ENCODE results near the gene SH2D6. TPM values are rescaled to one million over a fixed set of nuclear protein-coding genes. Genes with fewer than 3 reads are reported as not detected.
"Not testable (repeated sequence)": the region's sequence is repeated elsewhere in the genome, so short reads cannot be mapped to it uniquely, and the experiment has no call there.

The SH2D6 gene
- total RNA-seq, 1 donor from 2014 or later, result 4.9 TPM

DNA sequence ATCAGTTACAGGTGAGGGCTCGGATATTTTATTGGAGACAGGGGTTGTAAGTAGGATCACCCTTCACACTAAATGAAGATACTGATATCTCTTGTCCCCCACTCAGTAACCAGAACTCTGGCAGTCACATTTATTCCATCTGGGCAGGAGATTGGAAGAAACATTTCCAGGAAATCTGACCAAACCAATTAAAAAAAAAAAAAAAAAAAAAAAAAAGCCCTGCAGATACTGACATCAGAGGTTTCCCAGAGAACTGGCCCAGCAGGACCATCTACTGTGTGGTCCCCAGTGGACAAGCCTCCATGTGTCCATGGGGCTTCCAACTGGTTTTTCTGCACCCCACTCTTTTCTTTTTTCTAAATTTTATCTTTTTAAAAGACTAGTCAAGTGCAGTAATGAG is 41.3 kb downstream of the SH2D6 start:
- DNase-seq (ENCODE audit: low read depth), result no peak

GRCh38 chr2:85462322-85462721 is 43.8 kb downstream of the SH2D6 start:
- DNase-seq (ENCODE audit: low read depth), result no peak

GRCh38 chr2:85468096-85468703 is 49.7 kb downstream of the SH2D6 start:
- no peak for DNase-seq (ENCODE audit: low read depth)

DNA sequence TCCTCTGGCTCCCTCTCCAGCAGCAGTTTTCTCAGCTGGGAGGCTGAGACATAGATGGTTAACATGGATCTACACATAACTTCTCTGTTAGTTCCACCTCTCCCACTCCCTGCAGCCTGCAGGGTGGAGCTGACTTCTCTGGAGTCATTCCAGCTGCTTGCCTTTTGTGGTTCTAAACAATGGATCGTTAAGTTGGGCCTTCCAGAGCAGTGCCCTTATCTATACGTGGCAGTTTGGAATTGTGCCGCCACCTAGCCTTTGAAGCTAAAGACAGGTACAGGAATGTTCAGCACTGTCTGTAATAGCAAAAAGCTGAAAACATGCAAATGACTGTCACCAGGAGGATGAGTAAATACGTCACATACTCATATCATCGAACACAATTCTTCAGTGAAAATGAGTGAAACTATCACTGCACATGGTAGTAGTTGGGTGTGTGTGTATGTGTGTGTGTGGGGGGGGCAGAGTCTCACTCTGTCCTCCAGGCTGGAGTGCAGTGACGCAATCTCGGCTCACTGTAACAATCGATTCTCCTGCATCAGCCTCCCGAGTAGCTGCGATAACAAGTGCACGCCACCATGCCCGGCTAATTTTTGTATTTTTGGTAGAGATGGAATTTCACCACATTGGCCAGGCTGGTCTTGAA is 50.3 kb downstream of the SH2D6 start:
- peak; percentile 45 for DNase-seq (ENCODE audit: low read depth)

DNA sequence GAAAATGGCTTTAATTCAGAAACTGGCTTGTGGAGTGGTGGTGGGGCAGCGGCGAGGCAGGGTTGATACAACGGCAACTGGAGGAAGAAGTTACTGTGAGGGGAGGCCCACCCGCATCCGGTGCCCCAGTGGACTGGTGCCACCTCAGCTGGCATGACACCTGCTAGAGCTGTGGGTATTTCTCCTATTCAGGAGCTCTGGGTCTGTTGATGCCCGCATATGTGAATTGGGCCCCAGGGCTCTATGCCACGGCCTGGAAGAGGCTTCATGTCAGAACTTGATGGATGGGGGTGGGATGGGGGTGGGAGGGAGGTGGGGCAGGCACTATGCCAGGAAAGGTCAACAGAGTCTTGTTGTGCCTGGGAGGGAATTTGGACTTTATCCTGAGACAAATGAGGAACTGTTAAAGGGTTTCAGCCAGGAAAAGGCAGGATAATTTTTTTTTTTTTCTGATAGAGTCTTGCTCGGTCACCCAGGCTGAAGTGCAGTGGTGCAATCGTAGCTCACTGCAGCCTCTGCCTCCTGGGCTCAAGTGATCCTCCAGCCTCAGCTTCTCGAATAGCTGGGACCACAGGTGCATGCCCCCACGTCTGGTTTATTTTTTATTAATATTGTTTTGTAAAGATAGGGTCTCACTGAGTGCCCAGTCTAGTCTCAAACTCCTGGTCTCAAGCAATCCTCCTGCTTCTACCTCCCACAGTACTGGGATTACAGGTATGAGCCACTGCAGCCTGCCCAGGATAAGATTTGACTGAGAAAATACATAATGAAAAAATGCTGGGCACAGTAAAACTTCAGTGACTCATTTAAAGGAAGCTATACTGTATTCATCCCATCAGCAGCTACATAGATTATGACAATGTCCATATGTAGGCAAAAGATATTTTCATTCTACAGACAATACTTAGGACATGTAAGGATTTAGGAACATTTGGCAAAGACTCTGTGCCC is 52.6 kb downstream of the SH2D6 start:
- peak; percentile 60 for DNase-seq (ENCODE audit: low read depth)

GRCh38 chr2:85472261-85472660 is 53.7 kb downstream of the SH2D6 start:
- DNase-seq (ENCODE audit: low read depth), result peak; percentile 45

DNA sequence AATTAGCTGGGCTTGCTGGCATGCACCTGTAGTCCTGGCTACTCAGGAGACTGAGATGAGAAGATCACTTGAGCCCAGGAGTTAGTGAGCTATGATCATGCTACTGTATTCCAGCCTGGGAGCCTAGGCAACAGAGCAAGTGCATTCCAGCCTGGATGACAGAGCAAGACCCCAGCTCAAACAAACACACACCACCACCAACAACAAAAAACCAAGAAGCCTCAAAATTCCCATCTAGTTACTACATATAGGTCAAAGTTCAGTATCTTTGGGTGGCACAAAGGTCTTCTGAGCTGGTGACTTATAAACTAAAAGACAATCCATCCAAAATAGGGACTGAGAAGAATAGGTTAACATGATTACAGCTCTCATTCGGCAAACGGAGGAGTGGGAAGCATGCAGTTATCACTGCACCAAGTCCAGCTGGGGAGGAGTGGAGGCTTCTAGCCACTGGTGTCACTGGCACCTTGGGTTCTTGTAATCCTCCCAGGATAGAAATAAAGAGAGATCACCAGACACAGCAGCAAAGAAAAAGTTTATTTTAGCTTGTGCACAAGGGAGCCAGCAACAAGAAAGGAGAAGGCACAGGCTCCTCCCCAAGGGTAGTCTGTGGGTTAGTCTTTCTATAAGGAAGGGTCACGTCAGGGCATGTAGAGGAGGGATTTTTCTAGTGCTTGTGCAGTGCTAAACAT is 57.4 kb downstream of the SH2D6 start:
- DNase-seq (ENCODE audit: low read depth), result no peak

DNA sequence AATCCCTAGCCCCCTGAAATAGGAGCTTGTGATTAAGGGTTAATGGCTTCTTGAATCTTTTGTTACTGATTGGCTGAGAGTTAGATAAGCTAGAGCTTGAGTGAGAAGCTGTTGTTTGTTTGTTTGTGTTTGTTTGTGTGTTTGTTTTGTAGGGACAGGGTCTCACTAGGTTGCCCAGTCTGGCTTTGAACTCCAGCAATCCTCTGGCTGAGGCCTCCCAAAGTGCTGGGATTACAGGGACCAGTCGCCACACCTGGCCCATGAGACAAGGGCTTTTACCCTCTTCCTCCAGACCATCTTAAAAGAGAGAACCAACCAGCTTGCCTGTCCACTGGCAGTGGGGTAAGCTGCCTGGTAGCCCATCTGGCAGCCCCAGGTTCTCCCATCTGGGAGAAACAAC is 58.1 kb downstream of the SH2D6 start:
- DNase-seq (ENCODE audit: low read depth), result no peak

DNA sequence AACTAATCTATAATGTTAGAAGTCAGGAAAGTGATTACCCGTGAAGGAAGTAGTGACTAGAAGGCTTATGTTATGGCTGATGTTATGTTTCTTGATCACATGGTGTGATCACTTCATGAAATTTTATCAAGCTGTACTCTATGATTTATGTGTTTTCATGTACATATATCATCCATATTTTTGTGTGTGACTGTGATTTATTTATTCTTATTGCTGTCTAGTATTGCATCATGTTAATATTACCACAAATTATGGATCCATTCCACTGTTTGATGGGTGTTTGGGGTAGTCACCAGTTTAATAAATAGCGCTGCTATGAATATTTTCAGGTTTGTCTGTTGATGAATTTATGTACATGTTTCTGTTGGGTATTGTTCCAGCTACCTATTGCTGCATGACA is 59.4 kb downstream of the SH2D6 start:
- no peak for DNase-seq (ENCODE audit: low read depth)

DNA sequence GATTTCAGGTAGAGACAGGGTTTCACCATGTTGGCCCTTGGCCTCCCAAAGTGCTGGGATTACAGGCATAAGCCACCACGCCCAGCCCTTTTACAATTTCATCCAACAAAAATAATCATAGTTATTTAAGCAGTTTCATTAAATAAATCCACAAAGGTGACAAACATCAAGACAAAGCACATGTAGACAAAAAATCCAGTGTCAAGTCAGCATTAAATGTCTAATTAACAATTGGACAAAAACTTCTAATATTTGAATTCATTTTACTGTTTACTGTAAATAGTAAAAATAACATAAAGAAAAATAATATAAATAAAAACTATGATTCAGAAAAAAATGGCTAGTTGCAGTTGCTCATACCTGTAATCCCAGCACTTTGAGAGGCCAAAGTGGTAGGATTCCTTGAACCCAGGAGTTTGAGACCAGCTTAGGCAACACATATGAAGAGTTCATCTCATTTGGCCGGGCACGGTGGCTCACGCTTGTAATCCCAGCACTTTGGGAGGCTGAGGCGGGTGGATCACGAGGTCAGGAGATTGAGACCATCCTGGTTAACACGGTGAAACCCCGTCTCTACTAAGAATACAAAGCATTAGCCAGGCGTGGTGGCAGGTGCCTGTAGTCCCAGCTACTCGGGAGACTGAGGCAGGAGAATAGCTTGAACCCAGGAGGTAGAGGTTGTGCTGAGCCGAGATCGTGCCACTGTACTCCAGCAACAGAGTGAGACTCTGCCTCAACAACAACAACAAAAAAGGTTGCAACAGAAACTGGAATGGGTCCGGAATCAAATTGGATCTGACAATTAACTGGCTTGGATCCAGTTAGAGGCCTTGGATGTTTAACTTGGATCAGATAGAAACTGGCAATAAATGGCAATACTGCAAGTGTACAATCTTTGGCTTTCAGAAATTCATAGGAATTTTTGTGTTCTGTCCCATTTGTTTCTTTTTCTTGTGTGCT is 63.6 kb downstream of the SH2D6 start:
- DNase-seq (ENCODE audit: low read depth), result no peak

DNA sequence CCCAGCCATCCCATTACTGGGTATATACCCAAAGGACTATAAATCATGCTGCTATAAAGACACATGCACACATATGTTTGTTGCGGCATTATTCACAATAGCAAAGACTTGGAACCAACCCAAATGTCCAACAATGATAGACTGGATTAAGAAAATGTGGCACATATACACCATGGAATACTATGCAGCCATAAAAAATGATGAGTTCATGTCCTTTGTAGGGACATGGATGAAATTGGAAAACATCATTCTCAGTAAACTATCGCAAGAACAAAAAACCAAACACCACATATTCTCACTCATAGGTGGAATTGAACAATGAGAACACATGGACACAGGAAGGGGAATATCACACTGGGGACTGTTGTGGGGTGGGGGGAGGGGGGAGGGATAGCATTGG is 66.1 kb downstream of the SH2D6 start:
- not testable (repeated sequence) for DNase-seq (ENCODE audit: low read depth)

DNA sequence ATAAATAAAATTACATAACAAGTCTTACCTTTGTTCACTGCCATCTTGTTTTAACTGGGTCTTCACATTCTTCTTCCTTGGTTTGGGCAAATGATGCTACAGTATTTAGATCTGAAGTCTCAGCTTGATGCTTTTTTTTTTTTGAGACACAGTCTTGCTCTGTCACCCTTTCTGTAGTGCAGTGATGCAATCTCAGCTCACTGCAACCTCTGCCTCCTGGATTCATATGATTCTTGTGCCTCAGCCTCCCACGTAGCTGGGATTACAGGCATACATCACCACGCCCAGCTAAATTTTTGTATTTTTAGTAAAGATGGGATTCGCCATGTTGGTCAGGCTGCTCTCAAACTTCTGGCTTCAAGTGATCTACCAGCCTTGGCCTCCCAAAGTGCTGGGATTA is 67.3 kb downstream of the SH2D6 start:
- DNase-seq (ENCODE audit: low read depth), result no peak

Other genes with a start within 250 kb of the SH2D6 start
- 78.3 and 88.1 TPM in 2 replicates for gene TGOLN2, start 90.7 kb upstream of the SH2D6 start, total RNA-seq
- gene RETSAT, start 64.2 kb upstream of the SH2D6 start, total RNA-seq, result 37.4 and 39.9 TPM in 2 replicates
- 19.4 and 28.6 TPM in 2 replicates for gene ELMOD3, start 63.9 kb upstream of the SH2D6 start, total RNA-seq
- 53.7 and 59.0 TPM in 2 replicates for gene CAPG, start 8.3 kb upstream of the SH2D6 start, total RNA-seq
- 211 and 302 TPM in 2 replicates for gene MAT2A, start 120.5 kb downstream of the SH2D6 start, total RNA-seq
- 78.1 and 129 TPM in 2 replicates for gene GGCX, start 142.8 kb downstream of the SH2D6 start, total RNA-seq
- 9.5 and 9.8 TPM in 2 replicates for gene VAMP8, start 158.9 kb downstream of the SH2D6 start, total RNA-seq
- gene VAMP5, start 165.7 kb downstream of the SH2D6 start, total RNA-seq, result 127 and 153 TPM in 2 replicates
- gene RNF181, start 177.0 kb downstream of the SH2D6 start, total RNA-seq, result 174 and 313 TPM in 2 replicates
- gene TMEM150A, start 184.0 kb downstream of the SH2D6 start, total RNA-seq, result 22.7 and 24.9 TPM in 2 replicates
- 20.2 and 28.5 TPM in 2 replicates for gene C2orf68, start 193.4 kb downstream of the SH2D6 start, total RNA-seq
- gene USP39, start 197.5 kb downstream of the SH2D6 start, total RNA-seq, result 47.7 and 81.2 TPM in 2 replicates
- not detected in 2 replicates for gene SFTPB, start 249.5 kb downstream of the SH2D6 start, total RNA-seq

Measured in myocyte (in vitro differentiated cells).